ENCODE measurements around the gene EXPH5.
"Not testable (repeated sequence)": the region's sequence is repeated elsewhere in the genome, so short reads cannot be mapped to it uniquely, and the experiment has no call there.

DNA sequence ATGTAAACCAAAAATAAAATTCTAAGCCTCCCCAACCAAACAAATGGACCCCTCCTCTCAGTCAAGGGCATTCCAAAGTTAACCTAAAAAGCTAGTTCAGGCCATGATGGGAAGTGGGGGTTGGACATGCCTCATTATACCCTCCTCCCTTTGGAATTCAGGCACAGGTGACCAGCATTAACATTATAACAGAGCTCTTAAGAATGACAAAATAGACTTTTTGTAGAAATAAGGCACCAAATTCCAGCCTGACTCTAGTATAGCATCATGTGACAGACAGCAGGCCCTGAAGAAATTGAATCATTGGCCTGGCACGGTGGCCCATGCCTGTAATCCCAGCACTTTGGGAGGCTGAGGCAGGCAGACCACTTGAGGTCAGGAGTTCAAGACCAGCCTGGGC is 48.2 kb upstream of the EXPH5 start:
- TF ChIP-seq, protein P1, sequence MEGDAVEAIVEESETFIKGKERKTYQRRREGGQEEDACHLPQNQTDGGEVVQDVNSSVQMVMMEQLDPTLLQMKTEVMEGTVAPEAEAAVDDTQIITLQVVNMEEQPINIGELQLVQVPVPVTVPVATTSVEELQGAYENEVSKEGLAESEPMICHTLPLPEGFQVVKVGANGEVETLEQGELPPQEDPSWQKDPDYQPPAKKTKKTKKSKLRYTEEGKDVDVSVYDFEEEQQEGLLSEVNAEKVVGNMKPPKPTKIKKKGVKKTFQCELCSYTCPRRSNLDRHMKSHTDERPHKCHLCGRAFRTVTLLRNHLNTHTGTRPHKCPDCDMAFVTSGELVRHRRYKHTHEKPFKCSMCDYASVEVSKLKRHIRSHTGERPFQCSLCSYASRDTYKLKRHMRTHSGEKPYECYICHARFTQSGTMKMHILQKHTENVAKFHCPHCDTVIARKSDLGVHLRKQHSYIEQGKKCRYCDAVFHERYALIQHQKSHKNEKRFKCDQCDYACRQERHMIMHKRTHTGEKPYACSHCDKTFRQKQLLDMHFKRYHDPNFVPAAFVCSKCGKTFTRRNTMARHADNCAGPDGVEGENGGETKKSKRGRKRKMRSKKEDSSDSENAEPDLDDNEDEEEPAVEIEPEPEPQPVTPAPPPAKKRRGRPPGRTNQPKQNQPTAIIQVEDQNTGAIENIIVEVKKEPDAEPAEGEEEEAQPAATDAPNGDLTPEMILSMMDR (IDR thresholded peaks at IDR 0.05; ENCODE audit: insufficient read depth, low read length): not testable (repeated sequence)
- not testable (repeated sequence) for TF ChIP-seq REST (IDR thresholded peaks at IDR 0.05; ENCODE audit: insufficient replicate concordance, low read depth); GABPA (IDR thresholded peaks at IDR 0.05; ENCODE audit: low read depth); SPI1 (IDR thresholded peaks at IDR 0.05; ENCODE audit: borderline replicate concordance, low read depth)

Data from HL-60 (cell line).